ENCODE data around the gene ZNF521.

Gene ZNF521

GRCh38 chr18:25144820-25145219, 207.1 kb downstream of the ZNF521 start:
- no peaks in the 10 kb centered on the region for H3K4me1 ChIP-seq (ENCODE audit: control insufficient read depth in 1 of 2, insufficient read depth in 2 of 2, low read length in 2 of 2)
- no peak overlapping the region for H2BK5ac ChIP-seq (ENCODE audit: low read depth, low read length, poor library complexity)
- H3K79me1 ChIP-seq (ENCODE audit: low read length), result no peaks in the 10 kb centered on the region
- peaks cover 2% of the 10 kb centered on the region in 2 experiments for H3K36me3 ChIP-seq (ENCODE audit: control insufficient read depth in 1 of 2, insufficient read depth in 2 of 2, low read length in 2 of 2)
- H2AFZ ChIP-seq (ENCODE audit: insufficient read depth, low read length, poor library complexity), result no peak overlapping the region
- no peaks in the 10 kb centered on the region for H3K27me3 ChIP-seq (ENCODE audit: insufficient read depth, low read length)
- H4K8ac ChIP-seq (ENCODE audit: low read depth, low read length), result no peak overlapping the region
- H4K12ac ChIP-seq (ENCODE audit: low read depth, low read length), result no peak overlapping the region
- no peak overlapping the region for H3K18ac ChIP-seq (ENCODE audit: low read length)
- no peak overlapping the region for H3K4ac ChIP-seq (ENCODE audit: low read depth, low read length)
- no peak overlapping the region for H2BK120ac ChIP-seq (ENCODE audit: insufficient read depth, low read length, poor library complexity)
- no peak overlapping the region for H4K91ac ChIP-seq (ENCODE audit: low read depth, low read length)
- H3K27ac ChIP-seq (ENCODE audit: low read depth, low read length), result no peak overlapping the region
- H2AK5ac ChIP-seq (ENCODE audit: low read length), result no peak overlapping the region
- H3K23ac ChIP-seq (ENCODE audit: low read length), result no peak overlapping the region
- H3K79me2 ChIP-seq (ENCODE audit: control insufficient read depth, insufficient read depth, low read length, poor library complexity), result no peaks in the 10 kb centered on the region
- H3K9me3 ChIP-seq (ENCODE audit: insufficient read depth, low read depth, low read length), result no peaks in the 10 kb centered on the region
- WGBS (ENCODE audit: extremely low coverage, insufficient coverage, insufficient read length), result no CpG with 5 or more reads among the region's 2 CpGs
- H3K14ac ChIP-seq (ENCODE audit: low read length), result no peak overlapping the region
- H3K4me2 ChIP-seq (ENCODE audit: low read length), result no peak overlapping the region
- DNase-seq, result no peak
- no peak overlapping the region for H2BK12ac ChIP-seq (ENCODE audit: low read length)
- no peak overlapping the region for H3K4me3 ChIP-seq (ENCODE audit: low read depth, low read length)
- no peak overlapping the region for H3K9ac ChIP-seq (ENCODE audit: low read length)

GRCh38 chr18:25141886-25142285, 210.1 kb downstream of the ZNF521 start:
- Histone ChIP-seq H3K18ac (ENCODE audit: low read length) (no peak overlapping the region), H4K8ac (ENCODE audit: low read depth, low read length) (no peak overlapping the region), H3K79me2 (ENCODE audit: control insufficient read depth, insufficient read depth, low read length, poor library complexity) (no peaks in the 10 kb centered on the region), H3K36me3 (ENCODE audit: control insufficient read depth in 1 of 2, insufficient read depth in 2 of 2, low read length in 2 of 2) (no peaks in the 10 kb centered on the region), H2BK120ac (ENCODE audit: insufficient read depth, low read length, poor library complexity) (no peak overlapping the region), H3K27ac (ENCODE audit: low read depth, low read length) (no peak overlapping the region), H3K79me1 (ENCODE audit: low read length) (no peaks in the 10 kb centered on the region), H3K23ac (ENCODE audit: low read length) (no peak overlapping the region), H3K27me3 (ENCODE audit: insufficient read depth, low read length) (no peaks in the 10 kb centered on the region), H2AK5ac (ENCODE audit: low read length) (no peak overlapping the region), H2BK12ac (ENCODE audit: low read length) (no peak overlapping the region), H3K14ac (ENCODE audit: low read length) (no peak overlapping the region), H2AFZ (ENCODE audit: insufficient read depth, low read length, poor library complexity) (no peak overlapping the region), H2BK5ac (ENCODE audit: low read depth, low read length, poor library complexity) (no peak overlapping the region), H3K4me3 (ENCODE audit: low read depth, low read length) (no peak overlapping the region), H3K9me3 (ENCODE audit: insufficient read depth, low read depth, low read length) (no peaks in the 10 kb centered on the region), H3K4ac (ENCODE audit: low read depth, low read length) (no peak overlapping the region), H3K4me2 (ENCODE audit: low read length) (no peak overlapping the region), H4K12ac (ENCODE audit: low read depth, low read length) (no peak overlapping the region), H3K4me1 (ENCODE audit: control insufficient read depth in 1 of 2, insufficient read depth in 2 of 2, low read length in 2 of 2) (no peaks in the 10 kb centered on the region), H4K91ac (ENCODE audit: low read depth, low read length) (no peak overlapping the region), H3K9ac (ENCODE audit: low read length) (no peak overlapping the region)
- WGBS (ENCODE audit: extremely low coverage, insufficient coverage, insufficient read length), result no CpG with 5 or more reads among the region's 3 CpGs
- no peak for DNase-seq

GRCh38 chr18:25141399-25141798, 210.6 kb downstream of the ZNF521 start:
- no peak overlapping the region for H3K4me2 ChIP-seq (ENCODE audit: low read length)
- WGBS (ENCODE audit: extremely low coverage, insufficient coverage, insufficient read length), result no CpG with 5 or more reads among the region's 3 CpGs
- H2BK5ac ChIP-seq (ENCODE audit: low read depth, low read length, poor library complexity), result no peak overlapping the region
- H2AFZ ChIP-seq (ENCODE audit: insufficient read depth, low read length, poor library complexity), result no peak overlapping the region
- no peak overlapping the region for H3K18ac ChIP-seq (ENCODE audit: low read length)
- H2AK5ac ChIP-seq (ENCODE audit: low read length), result no peak overlapping the region
- H4K8ac ChIP-seq (ENCODE audit: low read depth, low read length), result no peak overlapping the region
- no peak overlapping the region for H3K23ac ChIP-seq (ENCODE audit: low read length)
- no peaks in the 10 kb centered on the region for H3K9me3 ChIP-seq (ENCODE audit: insufficient read depth, low read depth, low read length)
- H4K12ac ChIP-seq (ENCODE audit: low read depth, low read length), result no peak overlapping the region
- no peak overlapping the region for H3K27ac ChIP-seq (ENCODE audit: low read depth, low read length)
- H3K9ac ChIP-seq (ENCODE audit: low read length), result no peak overlapping the region
- no peak overlapping the region for H4K91ac ChIP-seq (ENCODE audit: low read depth, low read length)
- no peak overlapping the region for H3K4me3 ChIP-seq (ENCODE audit: low read depth, low read length)
- H2BK12ac ChIP-seq (ENCODE audit: low read length), result no peak overlapping the region
- peaks cover 0 to 1% of the 10 kb centered on the region in 2 experiments for H3K36me3 ChIP-seq (ENCODE audit: control insufficient read depth in 1 of 2, insufficient read depth in 2 of 2, low read length in 2 of 2)
- H3K4ac ChIP-seq (ENCODE audit: low read depth, low read length), result no peak overlapping the region
- H3K27me3 ChIP-seq (ENCODE audit: insufficient read depth, low read length), result no peaks in the 10 kb centered on the region
- no peaks in the 10 kb centered on the region for H3K79me2 ChIP-seq (ENCODE audit: control insufficient read depth, insufficient read depth, low read length, poor library complexity)
- DNase-seq, result no peak
- no peaks in the 10 kb centered on the region for H3K4me1 ChIP-seq (ENCODE audit: control insufficient read depth in 1 of 2, insufficient read depth in 2 of 2, low read length in 2 of 2)
- H3K79me1 ChIP-seq (ENCODE audit: low read length), result no peaks in the 10 kb centered on the region
- H3K14ac ChIP-seq (ENCODE audit: low read length), result no peak overlapping the region
- H2BK120ac ChIP-seq (ENCODE audit: insufficient read depth, low read length, poor library complexity), result no peak overlapping the region

GRCh38 chr18:25140962-25141308, 211.0 kb downstream of the ZNF521 start:
- no peak for DNase-seq
- no CpG with 5 or more reads among the region's 4 CpGs for WGBS (ENCODE audit: extremely low coverage, insufficient coverage, insufficient read length)
- no peaks in the 10 kb centered on the region for H3K79me2 ChIP-seq (ENCODE audit: control insufficient read depth, insufficient read depth, low read length, poor library complexity)
- no peak overlapping the region for H2BK5ac ChIP-seq (ENCODE audit: low read depth, low read length, poor library complexity)
- H2BK120ac ChIP-seq (ENCODE audit: insufficient read depth, low read length, poor library complexity), result no peak overlapping the region
- H3K36me3 ChIP-seq (ENCODE audit: control insufficient read depth in 1 of 2, insufficient read depth in 2 of 2, low read length in 2 of 2), result peaks cover 0 to 2% of the 10 kb centered on the region in 2 experiments
- H3K14ac ChIP-seq (ENCODE audit: low read length), result no peak overlapping the region
- H3K9ac ChIP-seq (ENCODE audit: low read length), result no peak overlapping the region
- no peaks in the 10 kb centered on the region for H3K27me3 ChIP-seq (ENCODE audit: insufficient read depth, low read length)
- no peak overlapping the region for H3K18ac ChIP-seq (ENCODE audit: low read length)
- no peak overlapping the region for H3K4me2 ChIP-seq (ENCODE audit: low read length)
- no peak overlapping the region for H2BK12ac ChIP-seq (ENCODE audit: low read length)
- H3K4me3 ChIP-seq (ENCODE audit: low read depth, low read length), result no peak overlapping the region
- H3K4ac ChIP-seq (ENCODE audit: low read depth, low read length), result no peak overlapping the region
- H2AK5ac ChIP-seq (ENCODE audit: low read length), result no peak overlapping the region
- H3K27ac ChIP-seq (ENCODE audit: low read depth, low read length), result no peak overlapping the region
- H4K91ac ChIP-seq (ENCODE audit: low read depth, low read length), result no peak overlapping the region
- H3K79me1 ChIP-seq (ENCODE audit: low read length), result no peaks in the 10 kb centered on the region
- H2AFZ ChIP-seq (ENCODE audit: insufficient read depth, low read length, poor library complexity), result no peak overlapping the region
- H3K23ac ChIP-seq (ENCODE audit: low read length), result no peak overlapping the region
- no peak overlapping the region for H4K8ac ChIP-seq (ENCODE audit: low read depth, low read length)
- H3K4me1 ChIP-seq (ENCODE audit: control insufficient read depth in 1 of 2, insufficient read depth in 2 of 2, low read length in 2 of 2), result no peaks in the 10 kb centered on the region
- no peak overlapping the region for H4K12ac ChIP-seq (ENCODE audit: low read depth, low read length)
- no peaks in the 10 kb centered on the region for H3K9me3 ChIP-seq (ENCODE audit: insufficient read depth, low read depth, low read length)
